ENCODE measurements around the gene IGSF21.

DNA sequence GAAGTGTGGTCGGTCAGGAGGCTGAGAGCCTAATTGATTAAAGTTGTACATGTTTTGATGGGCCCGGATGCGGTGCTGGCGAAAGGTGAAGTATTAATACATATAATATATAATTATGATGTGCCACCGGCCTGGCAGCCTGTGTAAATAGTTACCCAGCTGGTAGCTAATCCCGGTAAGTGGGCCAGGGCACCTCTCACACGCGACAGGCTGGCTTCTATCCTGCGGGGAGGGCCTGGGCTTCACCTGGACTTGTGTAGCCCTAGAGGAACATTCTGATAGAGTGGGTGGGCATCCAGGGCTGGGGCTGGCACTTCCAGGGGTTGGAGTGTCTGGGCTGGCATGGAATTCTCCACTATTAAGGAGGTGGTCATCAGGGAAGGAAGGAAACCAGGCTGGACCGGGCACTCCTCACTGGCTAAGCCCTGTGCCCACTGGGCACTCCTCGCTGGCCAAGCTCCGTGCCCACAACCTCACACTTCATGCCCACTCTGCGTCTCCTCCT is 48.3 kb downstream of the IGSF21 start:
- no peak for TF ChIP-seq ISL1 (CRISPR knock-in tag; IDR thresholded peaks at IDR 0.05)
- TF ChIP-seq ZFP30 (CRISPR knock-in tag; IDR thresholded peaks at IDR 0.05), result no peak
- TF ChIP-seq PATZ1 (CRISPR knock-in tag; IDR thresholded peaks at IDR 0.05; ENCODE audit: borderline replicate concordance), result no peak
- no peak for TF ChIP-seq TOX (CRISPR knock-in tag; IDR thresholded peaks at IDR 0.05; ENCODE audit: borderline replicate concordance)
- TF ChIP-seq ZFP3 (CRISPR knock-in tag; IDR thresholded peaks at IDR 0.05), result no peak
- TF ChIP-seq CREB5 (CRISPR knock-in tag; IDR thresholded peaks at IDR 0.05; ENCODE audit: low read depth), result no peak
- TF ChIP-seq TCF4 (CRISPR knock-in tag; IDR thresholded peaks at IDR 0.05; ENCODE audit: borderline replicate concordance), result no peak
- TF ChIP-seq ZNF70 (CRISPR knock-in tag; IDR thresholded peaks at IDR 0.05), result no peak
- TF ChIP-seq BACH2 (CRISPR knock-in tag; IDR thresholded peaks at IDR 0.05; ENCODE audit: borderline replicate concordance), result no peak

Data from SK-N-SH treated with all-trans-retinoic acid at 6 μM for 48 hours (cell line).